ENCODE results near the gene SLC4A2.

Gene SLC4A2

DNA sequence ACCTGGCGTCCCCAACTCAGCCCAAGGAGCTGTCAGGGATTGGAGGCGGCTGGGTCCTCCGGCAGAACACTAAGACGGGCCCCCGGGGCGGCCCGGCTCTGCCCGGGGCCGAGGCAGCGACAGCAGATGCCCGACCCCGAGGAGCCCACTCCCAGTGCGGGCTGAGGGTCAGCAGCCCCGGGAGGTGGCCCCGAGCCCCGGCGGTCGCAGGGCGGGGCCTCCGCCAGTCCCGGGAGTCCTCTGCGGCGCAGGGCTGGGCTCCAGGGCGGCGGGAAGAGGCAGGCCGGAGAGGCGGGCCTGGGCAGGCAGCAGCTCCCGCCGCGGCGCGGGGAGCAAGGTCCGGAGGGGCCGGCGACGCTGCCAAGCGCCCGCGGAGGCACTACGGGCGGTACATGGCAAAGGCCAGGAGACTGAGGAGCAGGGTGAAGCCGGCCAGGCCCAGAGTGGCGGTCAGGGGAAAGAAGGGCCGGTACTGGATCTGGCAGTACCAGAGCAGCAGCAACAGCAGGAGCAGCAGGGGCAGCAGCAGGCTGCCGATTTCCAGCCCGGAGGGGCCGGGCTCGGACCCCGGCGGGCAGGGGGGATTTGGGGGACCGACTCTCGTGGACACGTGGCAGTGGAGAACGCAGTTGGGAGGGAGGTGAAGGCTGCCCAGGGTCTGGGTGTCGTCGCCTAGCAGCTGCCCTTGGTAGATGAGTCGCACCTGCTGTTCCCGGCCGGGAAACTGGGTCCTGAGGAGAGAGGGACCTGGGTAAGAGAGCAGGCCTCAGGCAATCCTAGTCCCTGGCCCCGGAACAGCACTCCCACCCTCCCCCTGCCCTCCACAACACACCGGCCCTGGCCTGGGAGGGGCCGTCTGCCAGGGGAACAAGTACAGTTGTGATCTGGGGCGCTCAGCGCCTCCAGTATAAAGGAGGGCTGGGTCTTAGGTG is 22.0 kb downstream of the SLC4A2 start:
- no peak for FAIRE-seq

DNA sequence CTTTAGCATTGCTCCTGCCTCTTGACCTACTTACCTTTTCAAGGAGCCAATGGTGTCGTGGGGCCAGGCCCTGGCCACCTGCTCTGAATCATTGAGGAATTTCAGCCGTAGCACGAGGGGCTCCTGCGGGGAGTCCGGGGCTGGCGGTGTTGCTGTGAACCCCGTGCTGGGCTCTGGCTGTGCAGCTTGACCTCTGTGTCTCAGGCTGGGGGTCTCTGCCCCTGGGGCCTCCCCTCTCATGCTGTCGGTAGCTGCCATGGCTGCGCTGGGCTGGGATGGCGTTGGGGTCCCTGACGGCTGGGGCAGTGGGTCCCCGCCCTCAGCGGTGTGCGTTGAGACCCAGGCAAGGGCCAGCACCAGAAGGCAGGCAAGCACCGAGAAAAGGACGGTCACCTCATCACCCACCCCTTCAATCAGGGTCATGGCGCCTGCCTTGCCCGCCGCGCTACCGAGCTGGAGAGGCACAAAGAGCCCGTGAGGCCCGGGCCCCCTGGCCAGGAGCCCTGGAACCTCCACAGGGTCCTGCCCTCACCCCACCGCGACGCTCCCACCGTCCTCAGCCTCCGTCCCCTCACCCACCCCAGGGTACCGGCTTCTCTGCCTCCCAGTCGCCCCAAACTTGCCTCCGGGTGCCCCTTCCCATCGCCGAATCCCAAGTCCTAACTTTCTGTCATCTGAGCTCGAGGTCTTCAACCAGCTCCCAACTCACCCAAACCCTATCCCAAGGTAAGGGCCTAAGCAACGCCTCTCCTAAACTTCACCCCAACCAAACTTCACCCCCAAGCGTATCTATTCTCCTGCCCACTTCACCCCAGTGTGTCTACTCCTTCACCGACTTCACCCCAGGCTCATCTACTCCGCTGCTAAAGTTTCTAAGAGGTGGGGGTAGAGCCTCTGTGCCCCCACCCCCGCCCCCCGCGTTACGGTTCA is 23.0 kb downstream of the SLC4A2 start:
- no peak for FAIRE-seq

- FAIRE-seq: no peak
These were observed 23.9 kb downstream of the SLC4A2 start, which contains the start of gene TMUB1 for GRCh38 chr7:151083071-151083823. Gene TMUB1, minus strand, starts transcription at chr7:151083493. Its CDS starts 930 bp downstream, at chr7:151082563.

DNA sequence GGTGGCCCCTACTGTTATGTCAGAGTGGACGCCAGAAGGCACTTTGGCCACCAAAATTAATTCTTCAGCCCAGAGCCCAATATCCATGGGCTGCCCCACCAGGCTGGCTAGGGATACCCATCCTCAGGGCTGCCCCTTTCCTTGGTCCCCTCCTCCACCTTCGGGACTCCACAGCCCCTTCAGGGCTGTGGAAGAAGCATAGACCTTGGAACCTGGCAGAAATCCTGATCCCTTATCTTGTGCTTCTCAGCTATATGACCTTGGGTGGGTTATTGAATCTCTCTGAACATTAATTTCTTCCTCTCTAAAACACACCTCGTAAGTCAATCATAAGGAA is 24.4 kb downstream of the SLC4A2 start:
- FAIRE-seq: no peak

- FAIRE-seq: no peak
These were observed 25.9 kb downstream of the SLC4A2 start for GRCh38 chr7:151085329-151085690.

- FAIRE-seq: no peak
These were observed 26.6 kb downstream of the SLC4A2 start, which contains the start of gene AGAP3 for GRCh38 chr7:151085691-151086620. Gene AGAP3, plus strand, starts transcription at chr7:151086475. Its CDS starts 267 bp downstream, at chr7:151086742.

DNA sequence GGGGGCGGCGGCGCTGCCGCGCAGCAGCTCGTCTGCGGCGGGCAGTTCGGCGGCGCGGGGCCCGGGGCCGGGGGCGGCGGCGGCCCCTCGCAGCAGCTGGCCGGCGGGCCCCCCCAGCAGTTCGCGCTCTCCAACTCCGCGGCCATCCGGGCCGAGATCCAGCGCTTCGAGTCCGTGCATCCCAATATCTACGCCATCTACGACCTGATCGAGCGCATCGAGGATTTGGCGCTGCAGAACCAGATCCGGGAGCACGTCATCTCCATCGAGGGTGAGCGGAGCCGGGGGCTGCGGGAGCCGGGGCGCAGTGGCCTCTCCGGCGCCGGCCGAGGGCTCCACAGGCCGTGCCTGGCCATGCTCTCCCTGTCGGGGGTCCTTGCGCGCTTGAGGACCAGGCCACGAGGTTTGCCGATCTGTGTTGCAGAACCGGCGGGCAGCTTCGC is 27.4 kb downstream of the SLC4A2 start:
- FAIRE-seq: no peak

DNA sequence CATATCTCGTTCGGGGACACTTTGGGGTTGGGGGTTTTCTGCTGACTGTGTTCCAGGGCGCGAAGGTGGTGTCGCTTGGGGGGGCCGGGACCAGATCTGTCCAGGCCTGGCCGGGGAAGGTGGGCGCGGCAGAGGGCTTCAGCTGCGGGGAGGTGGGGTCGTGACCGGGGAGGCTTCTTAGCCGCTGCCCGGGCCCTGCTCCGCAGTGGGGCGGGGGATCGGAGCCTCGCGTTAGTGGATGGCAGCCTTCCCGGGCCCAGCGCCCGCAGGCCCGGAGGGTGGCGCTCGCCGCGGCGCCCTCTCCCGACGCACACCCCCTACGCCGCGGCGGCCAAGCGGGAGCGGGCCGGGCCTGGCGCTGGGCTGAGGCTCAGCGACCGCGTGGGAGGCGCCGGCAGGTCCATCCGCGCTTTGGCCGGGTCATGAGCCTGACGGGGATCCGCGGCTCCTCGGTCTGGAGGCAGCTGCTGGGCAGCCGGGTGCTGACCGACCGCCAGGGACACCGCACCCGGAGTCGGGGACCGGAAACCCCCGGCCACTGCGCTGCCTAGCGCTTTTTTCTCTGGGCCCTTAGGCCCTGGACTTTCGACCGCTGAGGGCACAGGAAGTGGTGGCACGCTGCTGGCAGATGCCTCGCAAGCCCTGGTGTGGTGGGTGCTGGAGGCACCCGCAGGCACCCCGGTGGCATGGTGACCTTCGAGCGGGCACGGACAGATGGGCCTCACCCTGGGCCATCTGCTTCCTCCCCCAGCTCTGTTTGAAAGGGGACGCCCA is 28.0 kb downstream of the SLC4A2 start:
- no peak for FAIRE-seq

DNA sequence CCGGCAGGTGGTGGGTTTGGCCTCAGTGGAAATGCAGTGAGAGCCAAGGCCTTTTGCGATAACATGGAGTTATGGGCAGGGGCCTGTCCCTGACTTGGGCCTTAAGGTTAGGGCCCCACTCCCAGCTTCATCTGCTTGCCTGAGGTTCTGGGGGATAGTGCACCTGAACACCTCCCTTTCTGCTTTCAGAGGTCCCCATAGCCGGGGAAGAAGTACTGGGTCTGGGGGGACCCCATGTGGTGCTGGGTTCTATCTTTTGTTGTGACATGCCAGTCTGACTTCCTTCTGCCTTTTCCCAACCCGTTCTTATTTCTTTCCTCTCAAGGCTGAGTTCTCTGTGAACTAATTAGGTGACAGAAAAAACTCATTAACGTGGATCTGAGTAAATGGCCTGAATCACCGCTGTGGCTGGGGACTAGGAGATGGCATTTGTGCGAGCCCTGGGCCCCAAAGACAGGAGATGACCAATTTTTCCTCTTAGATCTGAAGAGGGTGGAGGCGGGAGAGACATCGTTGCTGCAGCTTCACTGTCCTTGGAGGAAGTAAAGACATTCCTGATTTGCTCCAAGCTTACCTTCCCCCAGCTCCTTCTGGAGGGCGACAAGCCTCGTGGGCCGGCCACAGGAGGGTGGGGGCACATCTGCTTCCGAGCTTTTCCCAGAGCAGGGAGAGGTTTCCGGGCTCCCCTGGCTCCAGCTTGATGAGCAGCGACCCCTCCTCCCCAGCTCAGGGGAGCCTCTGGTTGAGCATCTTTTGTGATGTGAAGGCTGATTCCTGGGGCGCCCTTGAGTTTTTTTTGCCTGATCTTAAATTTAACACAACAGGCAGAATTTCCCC is 28.8 kb downstream of the SLC4A2 start:
- no peak for FAIRE-seq

- FAIRE-seq: no peak
These were observed 29.7 kb downstream of the SLC4A2 start for GRCh38 chr7:151088856-151089699.

DNA sequence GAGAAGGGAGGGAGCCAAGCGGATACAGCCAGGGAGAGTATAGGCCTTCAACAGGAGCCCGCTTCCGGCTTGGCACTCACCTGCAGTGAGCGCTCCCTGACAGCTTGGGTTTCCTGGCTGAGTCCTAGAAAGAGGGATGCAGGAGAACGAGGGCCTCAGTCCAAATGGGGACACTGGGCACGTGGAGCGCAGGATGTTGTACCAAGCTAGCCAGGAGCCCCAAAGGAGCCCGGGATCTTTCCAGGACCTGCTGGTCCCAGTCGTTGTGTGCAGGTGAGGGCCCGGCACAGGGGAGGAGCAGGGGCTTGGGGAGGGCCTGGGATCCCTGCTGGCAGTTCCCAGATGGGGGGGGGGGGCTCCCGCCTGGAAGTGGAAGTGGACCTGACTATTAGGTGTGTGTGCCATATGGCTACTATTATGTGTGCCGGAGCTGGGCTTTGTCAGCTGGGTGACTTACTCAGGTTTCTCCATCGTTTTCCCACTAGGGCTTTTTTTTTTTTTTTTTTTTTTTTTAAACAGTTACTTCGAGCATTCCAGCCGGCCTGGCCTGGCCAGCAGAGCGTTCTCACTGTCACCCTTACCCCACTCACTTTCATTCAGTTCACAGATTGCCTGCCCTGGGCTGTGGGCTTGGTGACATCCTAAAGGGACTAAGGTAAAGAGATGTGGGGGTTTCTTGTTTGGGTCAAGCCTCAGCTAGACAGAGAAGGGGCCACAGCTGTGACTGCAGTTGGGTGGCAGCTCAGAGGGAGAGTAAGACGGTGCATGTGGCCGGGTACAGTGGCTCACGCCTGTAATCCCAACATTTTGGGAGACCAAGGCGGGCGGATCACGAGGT is 30.7 kb downstream of the SLC4A2 start:
- FAIRE-seq: no peak

DNA sequence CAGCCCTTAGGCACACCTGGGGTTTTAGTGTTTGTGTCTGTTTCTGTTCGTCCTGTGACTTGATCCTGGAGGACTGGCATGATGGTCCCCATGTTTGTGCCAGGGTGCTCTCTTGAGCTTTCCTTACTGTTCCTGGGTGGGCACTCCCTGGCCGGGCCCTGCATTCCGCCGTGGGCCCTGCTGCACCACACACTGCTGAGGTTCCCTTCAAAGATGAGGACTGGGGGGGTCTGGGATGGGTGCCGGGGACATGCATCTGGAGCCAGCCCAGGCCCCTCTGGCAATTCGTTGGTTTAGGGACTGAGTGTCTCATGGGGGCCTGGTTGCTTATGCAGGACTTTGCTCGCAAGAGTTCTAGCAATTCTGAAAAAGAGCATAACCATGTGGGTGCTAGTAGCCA is 31.6 kb downstream of the SLC4A2 start:
- no peak for FAIRE-seq

- no peak for FAIRE-seq
These were observed 32.0 kb downstream of the SLC4A2 start for GRCh38 chr7:151091431-151091830.

- FAIRE-seq: no peak
These were observed 32.6 kb downstream of the SLC4A2 start for GRCh38 chr7:151091988-151092387.

- no peak for FAIRE-seq
These were observed 34.4 kb downstream of the SLC4A2 start for GRCh38 chr7:151093748-151094147.

DNA sequence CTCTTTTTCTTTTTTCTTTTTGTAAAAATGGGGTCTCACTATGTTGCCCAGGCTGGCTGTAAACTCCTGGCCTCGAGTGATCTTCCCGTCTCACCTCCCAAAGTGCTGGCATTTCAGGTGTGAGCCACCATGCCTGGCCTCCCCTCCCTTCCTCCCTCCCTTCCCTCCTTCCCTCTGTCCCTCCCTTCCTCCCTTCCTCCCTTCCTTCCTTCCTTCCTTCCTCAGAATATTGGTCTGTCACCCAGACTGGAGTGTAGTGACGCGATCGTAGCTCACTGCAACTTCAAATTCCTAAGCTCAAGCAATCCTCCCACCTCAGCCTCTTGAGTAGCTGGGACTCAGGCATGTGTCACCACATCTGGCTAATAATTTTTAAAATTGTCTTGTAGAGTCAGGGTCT is 35.3 kb downstream of the SLC4A2 start:
- FAIRE-seq: no peak

- FAIRE-seq: no peak
These were observed 35.9 kb downstream of the SLC4A2 start for GRCh38 chr7:151095123-151095797.
